Parathyroid adenoma (tissue), 2 donors: ENCODE results near the gene CORO7.

ENCODE experiments used
- H2AFZ ChIP-seq: fragments of 300-600 bp; sonication (generic); one replicate; pipeline ENCODE4 v1.7.0; 2017; ENCODE audit warnings: antibody characterized with exemption, mild to moderate bottlenecking
- H3K27ac ChIP-seq: fragments of 300-600 bp; sonication (generic); one replicate; pipeline ENCODE4 v1.7.0; 2017
- H3K27me3 ChIP-seq: fragments of 300-600 bp; sonication (generic); one replicate; pipeline ENCODE4 v1.7.0; 2017; ENCODE audit warnings: low read length; ENCODE audit not compliant: control insufficient read depth, insufficient read depth
- H3K36me3 ChIP-seq: fragments of 300-600 bp; sonication (generic); one replicate; pipeline ENCODE4 v1.7.0; 2017; ENCODE audit warnings: low read length; ENCODE audit not compliant: control insufficient read depth, insufficient read depth
- H3K4me1 ChIP-seq: fragments of 300-600 bp; sonication (generic); one replicate; pipeline ENCODE4 v1.7.0; 2017; ENCODE audit warnings: control low read depth
- H3K4me2 ChIP-seq: fragments of 300-600 bp; sonication (generic); one replicate; pipeline ENCODE4 v1.7.0; 2017; ENCODE audit warnings: low read length
- H3K4me3 ChIP-seq: fragments of 300-600 bp; sonication (generic); one replicate; pipeline ENCODE4 v1.7.0; 2017; ENCODE audit warnings: low read depth, low read length
- H3K79me2 ChIP-seq: fragments of 300-600 bp; sonication (generic); one replicate; pipeline ENCODE4 v1.7.0; 2017; ENCODE audit warnings: control low read depth
- H3K9ac ChIP-seq: fragments of 300-600 bp; sonication (generic); one replicate; pipeline ENCODE4 v1.7.0; 2017; ENCODE audit warnings: mild to moderate bottlenecking
- H3K9me3 ChIP-seq: fragments of 300-600 bp; sonication (generic); one replicate; pipeline ENCODE4 v1.7.0; 2017; ENCODE audit warnings: low read length; ENCODE audit not compliant: control insufficient read depth
- CTCF ChIP-seq: fragments of 300-600 bp; sonication (generic); IDR thresholded peaks from one replicate; pipeline ENCODE4 v1.7.0; 2017; ENCODE audit warnings: antibody characterized with exemption, mild to moderate bottlenecking
- donor health status: primary hyperparathyroidism.

Gene CORO7

GRCh38 chr16:4437366-4437765, 21.0 kb upstream of the CORO7 start:
- Histone ChIP-seq H3K4me3 (no peak overlapping the region), H3K9ac (no peak overlapping the region), H3K36me3 (no peaks in the 10 kb centered on the region), H3K4me1 (no peaks in the 10 kb centered on the region), H2AFZ (no peak overlapping the region), H3K4me2 (no peak overlapping the region), H3K9me3 (no peaks in the 10 kb centered on the region), H3K79me2 (peaks cover 11% of the 10 kb centered on the region), H3K27ac (no peak overlapping the region), H3K27me3 (no peaks in the 10 kb centered on the region)
- no peak for TF ChIP-seq CTCF

GRCh38 chr16:4435337-4436067, 19.1 kb upstream of the CORO7 start:
- Histone ChIP-seq H3K4me1 (no peaks in the 10 kb centered on the region), H3K9ac (no peak overlapping the region), H3K79me2 (peaks cover 25% of the 10 kb centered on the region), H3K9me3 (no peaks in the 10 kb centered on the region), H3K27ac (no peak overlapping the region), H3K27me3 (no peaks in the 10 kb centered on the region), H3K36me3 (no peaks in the 10 kb centered on the region), H3K4me2 (no peak overlapping the region), H2AFZ (no peak overlapping the region), H3K4me3 (no peak overlapping the region)
- TF ChIP-seq CTCF = no peak

GRCh38 chr16:4433914-4434787, 17.8 kb upstream of the CORO7 start:
- H3K4me1 ChIP-seq = peaks cover 3% of the 10 kb centered on the region
- H3K27ac ChIP-seq = no peak overlapping the region
- H3K36me3 ChIP-seq = no peaks in the 10 kb centered on the region
- no peak overlapping the region for H3K4me3 ChIP-seq
- TF ChIP-seq CTCF = no peak
- H3K4me2 ChIP-seq = no peak overlapping the region
- H3K27me3 ChIP-seq = no peaks in the 10 kb centered on the region
- no peak overlapping the region for H2AFZ ChIP-seq
- H3K9me3 ChIP-seq = no peaks in the 10 kb centered on the region
- H3K9ac ChIP-seq = no peak overlapping the region
- peaks cover 37% of the 10 kb centered on the region for H3K79me2 ChIP-seq

- no peaks in the 10 kb centered on the region for H3K9me3 ChIP-seq
- peaks cover 39% of the 10 kb centered on the region for H3K79me2 ChIP-seq
- TF ChIP-seq CTCF = no peak
- no peaks in the 10 kb centered on the region for H3K36me3 ChIP-seq
- H3K27ac ChIP-seq = no peak overlapping the region
- H3K27me3 ChIP-seq = no peaks in the 10 kb centered on the region
- H3K4me3 ChIP-seq = no peak overlapping the region
- no peak overlapping the region for H3K4me2 ChIP-seq
- H3K9ac ChIP-seq = no peak overlapping the region
- no peak overlapping the region for H2AFZ ChIP-seq
- H3K4me1 ChIP-seq = peaks cover 3% of the 10 kb centered on the region
Observed at GRCh38 chr16:4433228-4433627, 16.8 kb upstream of the CORO7 start.
